Hair follicle dermal papilla cell (primary cell): ENCODE results near the gene NAA80. TPM values are rescaled to one million over a fixed set of nuclear protein-coding genes. Genes with fewer than 3 reads are reported as not detected.

Source experiments
- total RNA-seq: library from RNA; depleted of rRNA; stranded (reverse); fragments of >200 nt; gene quantifications from 2 replicates; pipeline ENCODE4 v1.2.3, GENCODE V29; 2012

Gene NAA80, protein sequence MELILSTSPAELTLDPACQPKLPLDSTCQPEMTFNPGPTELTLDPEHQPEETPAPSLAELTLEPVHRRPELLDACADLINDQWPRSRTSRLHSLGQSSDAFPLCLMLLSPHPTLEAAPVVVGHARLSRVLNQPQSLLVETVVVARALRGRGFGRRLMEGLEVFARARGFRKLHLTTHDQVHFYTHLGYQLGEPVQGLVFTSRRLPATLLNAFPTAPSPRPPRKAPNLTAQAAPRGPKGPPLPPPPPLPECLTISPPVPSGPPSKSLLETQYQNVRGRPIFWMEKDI
- total RNA-seq = 7.6 and 9.4 TPM in 2 replicates

DNA sequence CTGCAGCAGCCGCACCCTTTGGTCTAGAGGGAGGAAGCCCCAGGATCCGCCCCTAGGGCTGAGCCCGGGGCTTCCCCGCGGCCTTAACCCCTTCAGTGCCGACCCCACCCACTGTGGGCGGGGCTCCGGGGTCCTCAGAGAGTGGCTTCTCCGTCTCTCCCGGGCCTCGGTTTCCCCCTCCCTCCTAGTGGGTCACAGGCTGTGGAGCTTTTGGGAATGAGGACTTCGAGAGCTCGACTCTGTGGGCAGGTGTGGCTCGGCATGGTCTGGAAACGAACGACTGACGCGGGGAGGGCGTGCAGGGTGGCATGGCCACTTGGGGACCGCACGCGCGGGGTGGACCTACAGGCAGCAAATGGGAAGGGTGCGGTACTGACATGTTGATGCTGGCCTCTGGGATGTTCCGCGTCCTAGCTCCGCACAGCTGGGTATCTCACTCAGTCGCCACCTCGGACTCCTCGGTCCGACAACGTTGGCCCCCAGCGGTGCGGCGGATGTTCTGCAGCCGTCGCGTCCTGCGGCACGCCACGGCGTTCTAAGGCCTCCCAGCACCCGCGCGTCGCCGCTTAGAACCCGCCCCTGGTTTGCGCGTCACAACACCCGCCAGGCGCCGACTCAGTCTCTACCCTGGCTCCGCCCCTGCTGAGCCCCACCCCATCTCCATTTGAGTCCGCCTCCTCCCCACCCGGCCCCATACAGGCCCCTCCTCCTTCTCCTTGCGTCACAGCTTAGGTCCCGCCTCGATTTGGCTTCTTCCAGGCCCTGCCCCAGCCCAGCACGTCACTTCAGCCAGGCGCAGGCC lies at the start of gene NAA80, which contains the start of gene HYAL3:
TSS of gene NAA80 (minus strand) at position 570 of the 802 bp plus-strand sequence. CDS start 1,942 bp downstream, outside the sequence.
TSS of gene HYAL3 (minus strand) at position 570 of the 802 bp plus-strand sequence. CDS start 3,803 bp downstream, outside the sequence.

DNA sequence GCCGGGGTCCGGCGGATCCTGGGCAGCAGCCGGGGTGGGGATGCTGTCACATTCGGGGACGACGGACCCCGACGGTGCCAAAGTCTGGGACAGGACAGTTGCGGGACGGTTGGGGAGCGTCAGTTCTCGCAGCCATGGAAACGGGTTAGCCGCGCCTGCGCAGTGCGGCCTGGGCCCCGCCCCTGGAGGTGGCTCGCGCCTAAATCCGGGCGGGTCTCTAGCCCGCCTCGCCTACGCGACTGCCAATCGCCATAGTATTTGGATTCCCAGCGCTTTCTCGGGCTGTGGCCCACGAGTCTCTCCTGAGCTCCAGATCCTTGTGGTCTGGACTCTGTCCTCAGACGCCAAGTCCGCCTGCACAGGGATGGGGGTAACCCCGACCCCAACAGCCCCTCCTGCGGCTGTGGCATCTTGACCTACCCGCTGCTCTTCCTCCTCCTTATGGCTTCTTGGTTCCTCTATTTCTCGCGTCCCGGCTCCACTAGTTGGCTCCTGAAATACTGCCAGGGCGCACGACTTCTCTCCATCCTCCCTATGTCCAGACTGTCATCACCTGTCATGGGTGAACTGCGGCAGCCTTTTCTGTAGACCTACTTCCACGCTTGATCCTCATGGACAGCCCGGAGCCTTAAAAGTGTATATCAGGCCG lies 46.5 kb upstream of the NAA80 start, which contains the start of gene ZMYND10:
TSS of gene ZMYND10 (minus strand) at position 147 of the 649 bp plus-strand sequence. CDS start 153 bp downstream, outside the sequence.

DNA sequence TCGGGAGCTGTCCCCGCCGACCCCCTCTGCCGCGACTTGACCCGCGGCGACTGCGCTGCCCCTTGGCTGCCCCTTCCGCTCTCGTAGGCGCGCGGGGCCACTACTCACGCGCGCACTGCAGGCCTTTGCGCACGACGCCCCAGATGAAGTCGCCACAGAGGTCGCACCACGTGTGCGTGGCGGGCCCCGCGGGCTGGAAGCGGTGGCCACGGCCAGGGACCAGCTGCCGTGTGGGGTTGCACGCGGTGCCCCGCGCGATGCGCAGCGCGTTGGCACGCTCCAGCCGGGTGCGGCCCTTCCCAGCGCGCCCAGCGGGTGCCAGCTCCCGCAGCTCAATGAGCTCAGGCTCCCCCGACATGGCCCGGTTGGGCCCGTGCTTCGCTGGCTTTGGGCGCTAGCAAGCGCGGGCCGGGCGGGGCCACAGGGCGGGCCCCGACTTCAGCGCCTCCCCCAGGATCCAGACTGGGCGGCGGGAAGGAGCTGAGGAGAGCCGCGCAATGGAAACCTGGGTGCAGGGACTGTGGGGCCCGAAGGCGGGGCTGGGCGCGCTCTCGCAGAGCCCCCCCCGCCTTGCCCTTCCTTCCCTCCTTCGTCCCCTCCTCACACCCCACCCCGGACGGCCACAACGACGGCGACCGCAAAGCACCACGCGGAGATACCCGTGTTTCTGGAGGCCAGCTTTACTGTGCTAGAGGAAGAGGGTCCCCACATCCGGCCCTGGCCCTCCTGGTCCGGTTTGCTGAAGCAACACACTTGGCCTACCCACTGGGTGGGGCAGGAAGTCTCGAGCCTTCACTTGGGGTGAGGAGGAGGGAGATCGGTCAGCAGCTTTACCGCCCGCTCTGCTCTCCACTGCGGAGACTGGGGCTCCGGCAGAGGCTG lies 41.5 kb upstream of the NAA80 start, which contains the start of gene RASSF1:
TSS of gene RASSF1 (minus strand) at position 389 of the 882 bp plus-strand sequence. CDS start at position 358, 31 bp downstream.

DNA sequence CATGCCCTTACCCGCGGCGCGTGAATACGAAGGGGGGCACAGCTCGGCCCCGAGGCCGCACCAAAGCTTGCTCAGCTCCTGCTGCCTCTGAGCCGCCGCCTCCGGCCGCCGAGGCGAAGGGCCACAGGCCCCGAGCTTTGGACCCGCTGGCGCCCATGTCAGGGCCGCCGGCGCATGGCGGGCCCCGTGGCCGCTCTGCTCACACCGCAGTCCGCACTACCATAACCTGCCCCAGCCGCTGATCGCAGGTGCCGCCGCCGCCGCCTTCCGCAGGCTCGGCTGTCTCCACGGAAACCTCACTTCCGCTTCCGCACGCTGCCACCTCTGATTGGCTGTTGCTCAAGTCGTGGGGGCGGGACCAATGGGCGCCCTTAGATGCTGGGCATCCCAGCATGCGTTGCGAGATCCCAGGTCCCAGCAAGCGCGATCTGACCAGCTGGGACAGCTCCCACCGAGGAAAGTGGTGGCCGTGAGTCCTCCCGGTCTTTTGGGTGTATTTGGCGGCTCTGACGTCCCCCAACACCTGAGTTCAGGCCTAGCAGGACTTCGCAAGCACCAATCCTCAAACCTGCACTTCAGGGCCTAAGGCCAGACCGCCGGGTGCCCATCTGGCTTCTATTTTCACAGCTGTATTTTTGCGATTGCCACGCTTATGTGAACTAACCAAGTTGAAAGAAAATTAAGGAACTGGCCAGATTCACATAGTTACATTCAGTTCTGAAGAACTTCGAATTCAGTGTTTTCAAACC lies 28.9 kb upstream of the NAA80 start, which contains the start of gene TUSC2:
TSS of gene TUSC2 (minus strand) at position 281 of the 749 bp plus-strand sequence. CDS start at position 157, 124 bp downstream.

DNA sequence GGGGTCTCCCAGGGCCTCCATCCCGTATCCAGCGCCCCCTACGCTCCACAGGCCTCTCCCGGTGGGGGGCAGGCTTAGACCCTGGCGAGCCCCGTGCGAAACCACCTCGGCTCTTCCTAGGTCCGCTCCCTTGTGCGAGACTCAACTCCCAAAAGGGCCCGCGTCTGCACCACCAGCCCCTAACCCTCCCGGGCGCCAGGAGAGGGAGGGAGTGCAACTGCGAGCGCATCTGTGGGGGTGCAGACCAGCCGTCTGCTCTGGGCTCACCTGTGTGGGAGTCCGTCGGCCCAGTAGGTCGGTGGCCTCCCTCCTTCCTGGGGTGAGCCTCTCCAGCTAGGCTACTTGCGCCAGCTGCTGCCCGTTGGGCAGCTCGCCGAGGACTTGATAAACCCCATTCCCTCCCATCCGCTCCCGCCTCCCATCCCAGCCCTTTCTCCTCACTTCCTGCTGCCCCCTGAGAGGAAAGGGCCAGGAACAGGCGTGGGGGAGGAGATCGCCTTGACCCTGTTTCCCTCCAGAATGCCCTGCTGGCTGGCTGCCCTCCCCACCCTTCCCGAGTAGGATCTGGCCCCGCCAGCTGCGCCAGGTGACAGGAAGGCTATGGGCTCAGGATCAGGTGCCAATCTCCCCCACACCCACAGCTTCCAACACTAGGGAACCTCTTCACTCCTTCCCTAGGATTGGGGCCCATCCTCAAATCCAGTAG lies 23.3 kb upstream of the NAA80 start, which contains the start of gene HYAL2:
TSS of gene HYAL2 (minus strand) at position 360 of the 706 bp plus-strand sequence. CDS start 2,256 bp downstream, outside the sequence.

DNA sequence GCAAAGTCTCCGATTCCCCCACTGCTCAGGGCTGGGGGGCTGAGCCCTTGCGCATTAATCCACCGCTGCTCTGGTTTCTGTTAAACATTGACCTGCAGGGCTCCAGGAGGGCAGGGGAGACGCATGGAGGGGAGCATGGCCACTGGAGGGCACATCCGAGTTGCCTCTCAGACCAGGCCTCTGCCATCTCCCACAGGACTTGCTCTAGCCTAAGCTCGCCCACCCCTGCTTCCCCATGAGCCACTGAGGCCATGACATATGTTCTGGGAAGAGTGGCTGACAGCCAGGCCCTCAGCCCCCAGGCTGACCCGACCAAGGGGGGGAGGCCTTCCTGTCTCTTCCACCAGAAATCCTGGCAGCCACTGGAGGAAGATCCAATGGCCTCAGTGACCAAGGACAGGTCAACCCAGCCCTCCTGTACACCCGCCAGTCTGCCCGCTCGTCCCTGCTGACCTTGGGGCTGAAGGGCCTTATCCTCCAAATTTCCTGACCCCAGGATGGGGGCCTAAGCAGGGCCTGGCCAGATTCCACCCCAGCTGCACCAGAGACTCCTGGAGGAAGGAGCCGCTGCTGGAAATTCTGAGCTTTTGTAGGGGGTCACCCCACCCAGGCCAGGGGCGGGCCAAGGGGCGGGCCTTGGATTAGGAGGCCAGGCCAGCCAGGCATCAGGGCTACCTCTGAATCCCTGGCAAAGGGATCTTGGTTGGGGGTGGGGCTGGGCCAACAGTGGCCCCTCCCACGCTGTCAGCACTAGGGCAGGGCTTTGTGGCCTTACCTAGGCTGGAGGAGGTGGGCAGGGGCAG lies 4.0 kb upstream of the NAA80 start, which contains the start of gene HYAL1:
TSS of gene HYAL1 (minus strand) at position 562 of the 803 bp plus-strand sequence. CDS start 618 bp downstream, outside the sequence.

GRCh38 chr3:50292159-50293078 lies 6.8 kb downstream of the NAA80 start, which contains the start of gene IFRD2:
TSS of gene IFRD2 (minus strand) at chr3:50292429. CDS start at chr3:50292274, 155 bp downstream.

GRCh38 chr3:50278880-50279224 lies 20.4 kb downstream of the NAA80 start, which contains the start of gene LSMEM2:
TSS of gene LSMEM2 (plus strand) at chr3:50279087. CDS start at chr3:50279114, 27 bp downstream.

DNA sequence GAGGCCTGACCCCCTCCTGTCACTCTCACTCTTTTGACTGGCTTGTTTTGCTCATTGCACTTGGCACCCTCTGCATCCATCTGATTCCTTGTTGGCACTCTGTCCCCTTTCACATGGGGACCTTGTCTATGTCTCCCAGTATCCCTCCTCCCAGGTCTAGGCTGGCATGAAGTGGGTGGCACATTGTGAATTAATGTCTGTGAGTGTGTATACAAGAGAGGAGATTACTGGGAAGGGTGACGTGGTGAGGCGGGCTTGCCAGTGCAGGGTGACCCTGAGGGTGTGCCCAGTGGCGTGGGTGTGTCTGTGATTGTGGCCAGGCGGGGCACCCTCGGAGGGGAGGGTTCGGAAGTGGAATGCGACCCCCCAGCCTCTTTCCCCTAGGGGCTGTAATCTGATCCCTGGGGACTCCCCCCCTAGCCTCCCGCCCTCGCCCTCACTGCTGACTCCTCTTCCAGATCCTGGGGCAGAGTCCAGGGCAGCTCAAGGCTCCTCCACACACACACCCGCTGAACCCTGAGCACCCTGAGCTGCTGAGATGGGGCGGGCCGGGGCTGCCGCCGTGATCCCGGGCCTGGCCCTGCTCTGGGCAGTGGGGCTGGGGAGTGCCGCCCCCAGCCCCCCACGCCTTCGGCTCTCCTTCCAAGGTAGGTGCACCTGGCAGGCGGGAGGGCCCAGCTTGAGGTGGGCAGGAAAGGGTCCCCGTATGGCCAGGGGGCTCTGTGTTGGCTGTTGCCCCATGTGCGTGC lies 30.3 kb downstream of the NAA80 start, which contains the start of gene SEMA3B:
TSS of gene SEMA3B (plus strand) at position 445 of the 749 bp plus-strand sequence. CDS start at position 539, 94 bp downstream.

Other genes with a start within 250 kb of the NAA80 start
- 146 and 200 TPM in 2 replicates for gene RBM5, start 210.5 kb downstream of the NAA80 start, total RNA-seq
- 3.6 and 4.5 TPM in 2 replicates for gene SEMA3F, start 144.1 kb downstream of the NAA80 start, total RNA-seq
- not detected in 2 replicates for gene GNAT1, start 107.8 kb downstream of the NAA80 start, total RNA-seq
- not detected in 2 replicates for gene SLC38A3, start 94.1 kb downstream of the NAA80 start, total RNA-seq
- 387 and 426 TPM in 2 replicates for gene GNAI2, start 63.2 kb downstream of the NAA80 start, total RNA-seq
- 2.4 and 4.6 TPM in 2 replicates for gene SEMA3B, start 30.3 kb downstream of the NAA80 start, total RNA-seq
- gene LSMEM2, start 20.3 kb downstream of the NAA80 start, total RNA-seq = not detected in 2 replicates
- 48.2 and 49.1 TPM in 2 replicates for gene IFRD2, start 7.0 kb downstream of the NAA80 start, total RNA-seq
- gene HYAL3, start within 50 bp of the NAA80 start, total RNA-seq = 2.1 and 3.8 TPM in 2 replicates
- 0.49 and 0.65 TPM in 2 replicates for gene HYAL1, start 4.2 kb upstream of the NAA80 start, total RNA-seq
- 35.0 and 37.5 TPM in 2 replicates for gene HYAL2, start 23.3 kb upstream of the NAA80 start, total RNA-seq
- 13.8 and 15.9 TPM in 2 replicates for gene TUSC2, start 28.8 kb upstream of the NAA80 start, total RNA-seq
- gene RASSF1, start 41.4 kb upstream of the NAA80 start, total RNA-seq = 30.8 and 37.2 TPM in 2 replicates
- 0.65 and 2.1 TPM in 2 replicates for gene ZMYND10, start 46.3 kb upstream of the NAA80 start, total RNA-seq
- gene NPRL2, start 51.4 kb upstream of the NAA80 start, total RNA-seq = 19.1 TPM in 2 replicates
- gene CYB561D2, start 51.5 kb upstream of the NAA80 start, total RNA-seq = 19.1 and 21.9 TPM in 2 replicates
- 70.3 and 75.8 TPM in 2 replicates for gene TMEM115, start 60.1 kb upstream of the NAA80 start, total RNA-seq
- 0.12 TPM in 1 of 2 replicates, not detected in the other for gene CACNA2D2, start 204.2 kb upstream of the NAA80 start, total RNA-seq